Embryonic facial prominence (tissue), 1 donor: ENCODE measurements around the gene TUBB.
"Not testable (repeated sequence)": the region's sequence is repeated elsewhere in the genome, so short reads cannot be mapped to it uniquely, and the experiment has no call there.

ENCODE experiments used
- DNase-seq: peaks from one replicate; pipeline ENCODE4 v3.0.0-alpha.2; 2016; ENCODE audit errors: extremely low spot score

TUBB gene

GRCh38 chr6:30717845-30718720 lies 2.1 kb upstream of the TUBB start:
- DNase-seq: not testable (repeated sequence)

GRCh38 chr6:30719356-30719755 lies 796 bp upstream of the TUBB start:
- no peak for DNase-seq

- no peak for DNase-seq
Measured at GRCh38 chr6:30720738-30721197, 616 bp downstream of the TUBB start.

GRCh38 chr6:30721198-30722024 lies 1.3 kb downstream of the TUBB start:
- peak; percentile 87 for DNase-seq

- not testable (repeated sequence) for DNase-seq
Measured at GRCh38 chr6:30722025-30722279, 1.8 kb downstream of the TUBB start.

GRCh38 chr6:30722280-30723112 lies 2.3 kb downstream of the TUBB start:
- no peak for DNase-seq

GRCh38 chr6:30723159-30723842 lies 3.1 kb downstream of the TUBB start:
- DNase-seq: not testable (repeated sequence)

GRCh38 chr6:30723843-30724741 lies 3.9 kb downstream of the TUBB start:
- not testable (repeated sequence) for DNase-seq

- DNase-seq: no peak
Measured at GRCh38 chr6:30724906-30725667, 4.9 kb downstream of the TUBB start.

- no peak for DNase-seq
Measured at GRCh38 chr6:30725713-30726505, 5.8 kb downstream of the TUBB start.

GRCh38 chr6:30726506-30727413 lies 6.6 kb downstream of the TUBB start:
- no peak for DNase-seq

GRCh38 chr6:30727920-30728553 lies 7.9 kb downstream of the TUBB start:
- no peak for DNase-seq

GRCh38 chr6:30730601-30731435 lies 10.7 kb downstream of the TUBB start:
- DNase-seq: no peak

- DNase-seq: no peak
Measured at GRCh38 chr6:30732237-30732943, 12.2 kb downstream of the TUBB start.

GRCh38 chr6:30735668-30736314 lies 15.6 kb downstream of the TUBB start:
- DNase-seq: no peak
